OCI-LY1 (cell line): ENCODE results near the gene PLCG2.
"Not testable (repeated sequence)": the region's sequence is repeated elsewhere in the genome, so short reads cannot be mapped to it uniquely, and the experiment has no call there.

Experiments
- CTCF ChIP-seq: fragments of 200-600 bp; sonication (generic), shearing (Covaris generic); IDR thresholded peaks from 2 replicates; pipeline ENCODE4 v1.5.1; 2017; ENCODE audit warnings: mild to moderate bottlenecking, antibody characterized with exemption, low read length, moderate library complexity, mixed read lengths
- EZH2 ChIP-seq: fragments of 200-600 bp; sonication (generic), shearing (Covaris generic); IDR thresholded peaks from 2 replicates; pipeline ENCODE4 v1.8.0; 2017; ENCODE audit warnings: borderline replicate concordance, mixed run types, mild to moderate bottlenecking, antibody characterized with exemption, low read length, moderate library complexity, mixed read lengths

DNA sequence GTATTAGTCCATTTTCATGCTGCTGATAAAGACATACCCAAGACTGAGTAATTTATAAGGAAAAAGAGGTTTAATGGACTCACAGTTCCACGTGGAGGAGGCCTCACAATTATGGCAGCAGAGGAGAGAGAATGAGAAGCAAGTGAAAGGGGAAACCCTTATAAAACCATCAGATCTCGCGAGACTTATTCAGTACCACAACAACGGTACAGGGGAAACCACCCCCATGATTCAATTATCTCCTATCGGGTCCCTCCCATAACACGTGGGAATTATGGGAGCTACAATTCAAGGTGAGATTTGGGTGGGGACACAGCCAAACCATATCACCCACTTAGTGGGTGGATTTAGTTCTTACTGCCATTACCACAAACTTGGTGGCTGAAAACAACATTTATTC, 155.6 kb downstream of the PLCG2 start:
- not testable (repeated sequence) for TF ChIP-seq EZH2, CTCF
